GM18951 (cell line): ENCODE results near the gene INVS.

Source experiments
- POLR2A ChIP-seq: IDR thresholded peaks from 4 replicates; pipeline ENCODE4 v1.6.1; 2011; ENCODE audit warnings: mild to moderate bottlenecking; ENCODE audit not compliant: insufficient read length, insufficient read depth; ENCODE audit errors: extremely low read depth
- in situ Hi-C: fragments of 300-500 bp; cut with MboI; formaldehyde crosslinking; loops from one replicate; pipeline ENCODE4 v1.12.0; 2022; ENCODE audit warnings: low sequenced_read_pairs, mixed read lengths, inconsistent platforms; ENCODE audit not compliant: unreplicated experiment

Gene INVS

DNA sequence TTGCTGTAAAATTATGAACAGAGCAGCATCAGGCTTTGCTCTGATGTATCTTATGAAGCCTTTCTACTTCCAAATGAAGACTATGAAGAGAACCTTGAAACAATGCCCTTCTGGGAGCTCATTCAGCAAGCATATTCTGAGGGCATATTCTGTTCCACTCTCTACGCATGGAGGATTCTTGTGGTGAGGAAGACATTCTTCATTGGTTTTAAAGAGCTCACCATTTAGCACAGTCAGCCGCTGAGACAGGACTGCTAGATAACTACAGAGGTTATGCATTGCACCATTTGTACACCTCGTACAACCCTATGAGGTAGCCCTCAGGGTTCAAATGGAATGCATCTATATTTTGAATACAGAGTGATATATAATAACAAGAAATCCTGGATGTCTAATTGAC is 61.0 kb downstream of the INVS start:
- TF ChIP-seq POLR2A = no peak
- in situ Hi-C loops = no loop called here

DNA sequence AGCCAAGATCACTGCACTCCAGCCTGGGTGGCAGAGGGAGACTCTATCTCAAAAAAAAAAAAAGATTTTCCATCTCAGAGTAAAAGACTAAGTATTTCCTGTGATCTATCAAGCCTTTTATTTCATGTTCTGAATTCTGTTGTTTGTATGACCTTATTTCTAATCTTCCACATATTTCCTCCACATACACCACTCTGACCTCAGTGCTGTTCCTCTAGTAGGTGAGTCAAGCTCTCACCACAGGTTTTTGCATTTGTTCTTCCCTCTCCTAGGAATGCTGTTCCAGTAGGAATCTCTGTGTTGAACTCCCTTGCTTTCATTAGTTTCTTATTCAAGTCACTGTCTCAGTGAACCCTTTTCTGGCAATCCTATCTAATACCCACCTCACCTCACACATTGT is 68.1 kb downstream of the INVS start:
- no peak for TF ChIP-seq POLR2A
- in situ Hi-C loops = no loop called here

DNA sequence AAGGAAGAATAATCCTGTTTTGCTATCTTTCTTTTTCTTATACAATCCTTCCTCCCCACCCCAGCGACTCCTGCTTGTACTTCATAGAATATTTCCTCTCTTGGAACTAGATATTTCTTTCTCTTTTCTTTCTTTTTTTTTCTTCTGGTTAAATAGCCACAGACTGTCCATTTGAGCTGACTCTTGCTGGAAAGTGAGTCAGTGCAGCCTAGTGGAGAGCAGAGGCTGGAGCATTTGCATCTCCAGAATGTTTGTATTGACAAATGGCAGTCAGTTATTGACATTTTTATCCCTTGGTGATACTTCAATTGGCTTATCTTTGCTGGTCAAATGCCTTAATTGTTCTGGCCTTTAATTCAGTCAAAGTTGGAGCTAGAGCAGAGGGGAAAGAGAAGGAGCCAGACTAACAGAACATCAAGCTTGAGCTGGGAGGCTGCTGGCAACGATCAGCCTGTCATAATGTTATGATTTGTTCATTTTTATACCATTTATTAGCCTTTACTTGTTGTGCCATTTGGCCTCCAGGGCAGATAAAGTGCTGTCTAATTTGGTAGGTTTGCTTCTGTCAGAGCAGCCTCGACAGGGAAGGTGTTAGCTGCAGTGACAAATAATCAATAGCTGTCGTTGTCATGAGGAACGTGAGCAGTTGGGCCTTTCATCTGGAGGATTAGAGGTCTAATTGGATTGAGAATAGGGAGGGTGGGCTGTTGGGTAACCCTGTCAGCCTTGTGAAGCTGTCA is 69.0 kb downstream of the INVS start:
- in situ Hi-C loops = no loop called here
- no peak for TF ChIP-seq POLR2A

DNA sequence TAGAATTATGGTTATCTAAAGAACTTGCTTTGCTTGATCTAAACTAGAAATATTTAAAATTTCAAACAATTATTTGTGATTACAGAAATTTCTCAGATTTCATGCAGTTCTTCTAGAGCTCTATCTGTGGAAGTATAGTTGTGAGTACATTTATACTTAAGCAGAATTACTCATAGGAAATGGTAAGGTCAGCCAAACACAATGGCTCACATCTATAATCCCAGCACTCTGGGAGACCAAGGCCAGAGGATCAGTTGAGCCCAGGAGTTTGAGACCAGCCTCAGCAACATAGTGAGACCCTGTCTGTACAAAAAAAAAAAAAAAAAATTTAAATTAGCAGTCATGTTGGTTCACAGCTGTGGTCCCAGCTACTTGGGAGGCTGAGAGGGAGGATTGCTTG is 71.0 kb downstream of the INVS start:
- in situ Hi-C loops = no loop called here
- no peak for TF ChIP-seq POLR2A

DNA sequence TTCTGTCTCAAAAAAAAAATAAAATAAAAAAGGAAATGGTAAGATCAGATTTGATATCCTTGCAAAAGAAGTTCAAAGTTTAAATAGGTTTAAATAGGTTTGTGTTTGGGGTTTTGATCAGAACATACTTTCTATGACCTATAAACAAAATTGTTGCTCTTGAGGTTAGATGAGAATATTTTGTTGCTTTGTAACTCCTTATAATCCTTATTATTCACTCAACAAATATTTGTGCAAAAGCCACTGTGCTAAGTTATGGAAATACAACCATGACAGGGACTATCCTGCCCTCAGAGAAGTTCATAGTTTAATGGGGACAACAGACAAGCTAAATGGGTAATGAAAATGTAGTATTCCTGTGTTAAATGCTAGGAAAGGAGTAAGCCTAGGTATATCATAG is 71.5 kb downstream of the INVS start:
- TF ChIP-seq POLR2A = no peak
- in situ Hi-C loops = no loop called here

DNA sequence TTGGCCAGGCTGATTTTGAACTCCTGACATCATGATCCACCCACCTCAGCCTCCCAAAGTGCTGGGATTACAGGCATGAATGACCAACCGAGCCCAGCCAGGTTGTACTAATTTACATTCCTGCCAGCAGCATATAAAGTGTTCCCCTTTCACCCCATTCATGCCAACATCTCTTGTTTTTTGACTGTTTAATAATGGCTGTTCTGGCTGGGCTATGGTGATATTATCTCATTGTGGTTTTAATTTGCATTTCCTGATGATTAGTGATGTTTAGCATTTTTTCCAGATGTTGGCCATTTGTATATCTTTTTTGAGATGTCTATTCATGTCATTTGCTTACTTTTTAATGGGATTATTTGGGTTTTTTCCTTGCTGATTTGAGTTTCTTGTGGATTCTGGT is 87.3 kb downstream of the INVS start:
- in situ Hi-C loops = no loop called here
- no peak for TF ChIP-seq POLR2A

DNA sequence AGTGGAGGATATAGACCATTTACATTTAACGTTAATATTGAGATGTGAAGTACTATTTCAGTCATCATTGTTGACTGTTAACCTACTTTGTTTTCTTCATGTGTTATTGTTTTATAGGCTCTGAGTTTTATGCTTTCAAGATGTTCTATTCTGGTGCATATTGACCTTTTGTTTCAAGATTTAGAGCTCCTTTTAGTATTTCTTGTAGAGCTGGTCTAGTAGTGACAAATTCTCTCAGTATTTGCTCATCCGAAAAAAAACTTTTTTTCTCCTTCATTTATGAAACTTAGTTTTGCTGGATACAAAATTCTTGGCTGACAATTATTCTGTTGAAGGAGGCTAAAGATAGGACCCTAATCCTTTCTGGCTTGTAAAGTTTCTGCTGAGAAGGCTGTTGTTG is 91.3 kb downstream of the INVS start:
- TF ChIP-seq POLR2A = no peak
- in situ Hi-C loops = no loop called here

DNA sequence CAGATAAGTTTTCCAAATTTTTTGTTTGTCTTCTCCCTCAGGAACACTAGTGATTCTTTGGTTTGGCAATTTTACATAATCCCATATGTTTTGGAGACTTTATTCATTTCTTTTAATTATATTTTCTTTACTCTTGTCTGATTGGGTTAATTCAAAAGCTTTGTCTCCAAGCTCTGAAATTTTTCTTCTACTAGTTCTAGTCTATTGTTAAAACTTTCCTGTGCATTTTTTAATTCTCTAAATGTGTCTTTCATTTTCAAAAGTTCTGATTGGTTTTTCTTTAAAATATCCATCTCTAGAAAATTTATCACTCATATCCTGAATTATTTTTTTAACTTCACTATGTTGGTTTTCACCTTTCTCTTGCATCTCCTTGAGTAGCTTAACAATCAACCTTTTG is 92.2 kb downstream of the INVS start:
- TF ChIP-seq POLR2A = no peak
- in situ Hi-C loops = no loop called here

DNA sequence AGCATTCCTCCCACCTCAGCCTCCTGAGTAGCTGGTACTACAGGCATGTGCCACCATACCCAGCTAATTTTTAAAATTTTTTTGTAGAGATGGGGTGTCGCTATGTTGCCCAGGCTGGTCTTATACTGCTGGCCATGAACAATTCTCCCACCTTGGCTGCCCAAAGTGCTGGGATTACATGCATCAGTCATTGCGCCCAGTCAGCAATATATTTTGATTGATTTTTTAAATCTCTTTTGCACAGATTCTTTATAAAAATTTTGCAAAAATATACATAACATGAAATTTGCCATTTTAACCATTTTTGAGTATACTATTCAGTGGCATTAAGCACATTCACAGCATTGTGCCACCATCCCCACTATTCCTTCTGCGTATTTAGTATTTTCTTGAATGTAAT is 94.0 kb downstream of the INVS start:
- in situ Hi-C loops = no loop called here

DNA sequence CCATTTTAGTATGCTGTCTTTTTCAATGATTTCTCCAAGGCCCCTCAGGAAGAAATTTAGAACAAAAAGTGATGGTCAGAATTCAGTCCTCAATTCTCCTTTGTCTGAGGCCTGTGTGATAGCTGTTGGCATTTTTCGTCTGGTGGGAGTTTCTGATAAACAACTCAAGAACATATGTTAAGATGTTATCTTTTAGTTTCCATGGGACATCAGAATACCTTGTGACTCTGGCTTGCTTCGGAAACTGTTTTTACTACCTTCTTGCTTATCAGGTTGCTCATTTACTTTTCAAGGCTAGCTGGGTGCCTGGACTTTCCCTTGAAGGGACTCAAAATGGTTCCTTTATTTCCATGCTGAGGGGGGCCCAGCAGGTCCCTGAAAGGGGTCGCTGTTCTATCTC is 97.2 kb downstream of the INVS start:
- in situ Hi-C loops = no loop called here
- no peak for TF ChIP-seq POLR2A

More for the DNA sequence above, 94.0 kb downstream of the INVS start:
- no peak for TF ChIP-seq POLR2A

DNA sequence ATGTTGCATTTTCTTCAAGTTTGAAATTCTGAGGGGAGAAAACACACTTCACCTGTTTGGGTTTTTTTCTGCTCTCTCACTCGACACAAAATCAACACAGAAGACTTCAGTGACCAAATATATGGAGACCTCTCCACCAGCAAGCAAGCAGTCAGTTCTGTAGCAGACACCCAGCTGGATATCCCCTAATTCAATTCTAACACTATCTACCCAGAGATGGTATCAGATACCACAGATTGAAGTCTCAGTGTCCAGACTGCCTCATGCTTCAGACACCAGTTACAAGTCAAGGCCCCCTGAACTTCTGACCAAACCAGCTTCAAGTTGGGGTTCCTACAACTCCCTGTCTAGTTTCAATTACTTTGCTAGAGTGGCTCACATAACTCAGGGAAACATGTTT is 97.8 kb downstream of the INVS start:
- no peak for TF ChIP-seq POLR2A
- in situ Hi-C loops = no loop called here

DNA sequence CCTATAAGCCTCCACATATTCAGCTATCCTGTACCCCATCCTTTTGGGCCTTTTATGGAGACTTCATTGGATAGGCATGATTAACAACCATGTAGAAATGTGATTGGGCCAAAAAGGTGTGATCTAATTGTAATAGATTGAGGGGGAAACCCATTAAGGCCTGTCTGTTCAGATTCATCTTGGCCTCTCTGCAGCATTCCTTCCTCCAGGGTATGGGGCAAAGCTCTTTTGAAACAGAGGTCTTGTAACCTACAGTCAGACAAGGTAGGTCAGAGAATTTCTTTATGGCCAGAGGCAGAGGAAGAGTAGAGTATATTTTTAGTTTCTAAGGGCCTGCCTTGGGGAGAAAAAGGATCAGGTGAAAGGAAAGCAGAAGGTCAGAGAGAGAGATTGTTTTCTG is 98.5 kb downstream of the INVS start:
- in situ Hi-C loops = no loop called here

DNA sequence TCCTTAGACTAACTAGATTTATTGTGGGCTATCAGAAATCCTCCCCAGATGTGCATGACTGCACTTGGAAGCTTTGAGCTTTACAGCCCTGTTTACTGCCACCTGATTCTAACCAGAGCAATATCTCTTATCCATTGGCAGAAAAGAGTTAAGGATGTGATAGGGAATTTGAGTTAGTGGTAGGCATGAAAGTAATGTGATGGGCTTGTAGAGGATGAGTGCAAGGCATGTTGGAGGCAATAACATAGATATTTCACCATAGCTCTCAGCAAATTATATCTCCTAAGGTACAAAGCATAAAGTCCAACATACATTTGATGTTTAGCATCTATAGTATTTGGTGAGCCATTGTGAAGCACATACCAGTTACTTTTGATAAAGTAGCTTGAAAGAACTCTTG is 103.8 kb downstream of the INVS start:
- TF ChIP-seq POLR2A = no peak
- in situ Hi-C loops = loop anchor here (25.0 kb wide), 1 partner anchor 391 kb away; the partner anchor contains the start of gene NR4A3

More for the DNA sequence above, 98.5 kb downstream of the INVS start:
- TF ChIP-seq POLR2A = no peak

DNA sequence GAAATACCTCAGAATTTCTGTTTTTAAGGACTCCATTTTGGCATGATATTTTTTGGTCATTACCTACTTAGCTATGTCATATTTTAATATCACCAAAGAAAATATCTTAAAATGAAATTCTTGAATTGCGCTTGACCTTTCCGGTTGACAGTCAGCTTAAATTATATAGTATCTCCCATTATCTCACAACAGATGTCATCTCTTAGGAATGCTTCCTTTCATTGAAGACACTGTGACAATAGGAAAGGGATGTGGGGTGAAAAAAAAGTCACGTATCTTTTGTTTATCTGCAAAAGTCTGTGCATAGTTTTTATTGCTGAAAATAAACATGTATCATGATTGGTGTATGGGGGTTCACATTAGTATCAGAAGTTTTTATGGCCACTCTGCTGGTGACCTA is 105.8 kb downstream of the INVS start:
- no peak for TF ChIP-seq POLR2A
- in situ Hi-C loops = loop anchor here (25.0 kb wide), 1 partner anchor 392 kb away; the partner anchor contains the start of gene NR4A3
